Chondrocyte (in vitro differentiated cells): ENCODE results near the gene EML4. TPM values are rescaled to one million over a fixed set of nuclear protein-coding genes. Genes with fewer than 3 reads are reported as not detected.

ENCODE experiments used
- DNase-seq: peaks from one replicate; pipeline ENCODE4 v3.0.0; 2021; ENCODE audit warnings: mixed read lengths, low spot score
- H3K27ac Mint-ChIP-seq: one replicate; pipeline ENCODE4 v1.8.0; 2021; ENCODE audit warnings: mild to moderate bottlenecking, moderate library complexity, mixed read lengths; ENCODE audit not compliant: unreplicated experiment
- H3K27me3 Mint-ChIP-seq: 2 replicates; pipeline ENCODE4 v1.8.0; 2021; ENCODE audit warnings: low read depth, mixed read lengths
- H3K36me3 Mint-ChIP-seq: 2 replicates; pipeline ENCODE4 v1.8.0; 2021; ENCODE audit warnings: low read depth, mixed read lengths
- H3K4me1 Mint-ChIP-seq: 2 replicates; pipeline ENCODE4 v1.8.0; 2021; ENCODE audit warnings: low read depth, mild to moderate bottlenecking, mixed read lengths
- H3K4me3 Mint-ChIP-seq: one replicate; pipeline ENCODE4 v1.8.0; 2021; ENCODE audit warnings: mild to moderate bottlenecking, moderate library complexity, mixed read lengths; ENCODE audit not compliant: unreplicated experiment
- H3K9me3 Mint-ChIP-seq: 2 replicates; pipeline ENCODE4 v1.8.0; 2021; ENCODE audit warnings: low read depth, mixed read lengths
- CTCF ChIP-seq: fragments of 200-600 bp; sonication (generic); IDR thresholded peaks from 2 replicates; pipeline ENCODE4 v1.5.0; 2021; ENCODE audit warnings: antibody characterized with exemption, mild to moderate bottlenecking, moderate library complexity
- total RNA-seq: library from RNA; stranded (reverse); gene quantifications from 3 replicates; pipeline ENCODE4 v1.2.1, GENCODE V29; 2021

EML4 gene
- total RNA-seq, 1 donor from 2014 or later, result 50.0 TPM

- no peaks in the 10 kb centered on the region for H3K36me3 Mint-ChIP-seq
- TF ChIP-seq CTCF, result no peak
- H3K9me3 Mint-ChIP-seq, result no peaks in the 10 kb centered on the region
- H3K4me3 Mint-ChIP-seq, result no peak overlapping the region
- DNase-seq, result no peak
- H3K4me1 Mint-ChIP-seq, result peaks cover 20% of the 10 kb centered on the region
- peaks cover 2% of the 10 kb centered on the region for H3K27me3 Mint-ChIP-seq
- H3K27ac Mint-ChIP-seq, result no peak overlapping the region
These were observed 195.5 kb downstream of the EML4 start for GRCh38 chr2:42364658-42365057.

GRCh38 chr2:42366411-42366810, 197.3 kb downstream of the EML4 start:
- DNase-seq, result no peak
- Mint-ChIP-seq H3K4me1 (peaks cover 12% of the 10 kb centered on the region), H3K9me3 (no peaks in the 10 kb centered on the region), H3K27ac (no peak overlapping the region), H3K27me3 (peaks cover 2% of the 10 kb centered on the region), H3K4me3 (no peak overlapping the region), H3K36me3 (no peaks in the 10 kb centered on the region)
- TF ChIP-seq CTCF, result no peak

- Mint-ChIP-seq H3K27me3 (peaks cover 2% of the 10 kb centered on the region), H3K36me3 (no peaks in the 10 kb centered on the region), H3K27ac (no peak overlapping the region), H3K4me3 (no peak overlapping the region), H3K4me1 (peaks cover 4% of the 10 kb centered on the region), H3K9me3 (no peaks in the 10 kb centered on the region)
- no peak for DNase-seq
- TF ChIP-seq CTCF, result no peak
These were observed 198.7 kb downstream of the EML4 start for GRCh38 chr2:42367835-42368234.

GRCh38 chr2:42368817-42369531, 199.8 kb downstream of the EML4 start:
- no peak for DNase-seq
- Mint-ChIP-seq H3K27ac (no peak overlapping the region), H3K36me3 (no peaks in the 10 kb centered on the region), H3K4me1 (peaks cover 4% of the 10 kb centered on the region), H3K9me3 (no peaks in the 10 kb centered on the region), H3K4me3 (no peak overlapping the region), H3K27me3 (no peaks in the 10 kb centered on the region)
- no peak for TF ChIP-seq CTCF

- Mint-ChIP-seq H3K4me3 (no peak overlapping the region), H3K27me3 (no peaks in the 10 kb centered on the region), H3K36me3 (no peaks in the 10 kb centered on the region), H3K27ac (no peak overlapping the region), H3K4me1 (peaks cover 4% of the 10 kb centered on the region), H3K9me3 (no peaks in the 10 kb centered on the region)
- DNase-seq, result no peak
- no peak for TF ChIP-seq CTCF
These were observed 200.5 kb downstream of the EML4 start for GRCh38 chr2:42369532-42370229.
